HUDEP-2 (cell line): ENCODE results near the gene NECAB3.

Experiments used
- DNase-seq, 76 experiments: peaks; one replicate each; lab custom pipeline; 2025; ENCODE audit not compliant: unreplicated experiment in 76 of 76; lab: John Stamatoyannopoulos, UW

NECAB3 gene

DNA sequence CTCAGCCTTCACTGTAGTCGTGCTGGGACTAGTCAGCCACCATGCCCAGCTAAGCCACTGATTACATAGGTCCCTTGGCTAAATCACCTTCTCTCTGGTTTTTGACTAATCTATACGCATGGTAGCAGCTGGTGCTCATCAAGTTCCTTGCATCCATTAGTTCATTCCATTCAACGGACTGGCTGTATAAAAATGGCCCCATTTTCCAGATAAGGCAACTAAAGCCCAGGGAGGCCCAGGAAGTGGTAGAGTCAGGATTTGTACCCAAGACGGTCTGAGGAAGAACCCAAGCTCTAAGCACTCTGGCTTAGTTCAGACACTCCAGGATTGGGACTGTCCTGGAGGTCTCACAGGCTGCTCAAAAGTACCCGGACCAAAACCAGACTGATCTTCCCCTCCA is 7.1 kb upstream of the NECAB3 start:
- DNase-seq: no peak

DNA sequence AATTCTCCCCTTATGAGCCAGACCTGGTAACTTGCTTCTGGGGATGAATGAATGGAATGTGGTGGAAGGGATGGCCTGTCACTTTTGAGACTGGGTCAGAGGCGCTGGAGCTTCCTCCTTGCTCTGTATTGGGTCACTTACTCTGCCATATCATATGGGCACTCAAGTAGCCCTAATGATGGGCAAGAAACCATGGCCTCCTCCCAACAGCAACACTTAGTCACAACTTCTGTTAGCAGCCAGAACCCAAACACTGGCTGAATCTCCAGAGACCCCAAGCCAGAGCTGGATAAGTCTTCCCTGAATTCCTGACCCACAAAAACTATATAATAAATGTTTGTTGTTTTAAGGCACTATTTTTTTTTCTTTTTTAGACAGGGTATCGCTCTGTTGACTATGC is 6.5 kb upstream of the NECAB3 start:
- no peak for DNase-seq

DNA sequence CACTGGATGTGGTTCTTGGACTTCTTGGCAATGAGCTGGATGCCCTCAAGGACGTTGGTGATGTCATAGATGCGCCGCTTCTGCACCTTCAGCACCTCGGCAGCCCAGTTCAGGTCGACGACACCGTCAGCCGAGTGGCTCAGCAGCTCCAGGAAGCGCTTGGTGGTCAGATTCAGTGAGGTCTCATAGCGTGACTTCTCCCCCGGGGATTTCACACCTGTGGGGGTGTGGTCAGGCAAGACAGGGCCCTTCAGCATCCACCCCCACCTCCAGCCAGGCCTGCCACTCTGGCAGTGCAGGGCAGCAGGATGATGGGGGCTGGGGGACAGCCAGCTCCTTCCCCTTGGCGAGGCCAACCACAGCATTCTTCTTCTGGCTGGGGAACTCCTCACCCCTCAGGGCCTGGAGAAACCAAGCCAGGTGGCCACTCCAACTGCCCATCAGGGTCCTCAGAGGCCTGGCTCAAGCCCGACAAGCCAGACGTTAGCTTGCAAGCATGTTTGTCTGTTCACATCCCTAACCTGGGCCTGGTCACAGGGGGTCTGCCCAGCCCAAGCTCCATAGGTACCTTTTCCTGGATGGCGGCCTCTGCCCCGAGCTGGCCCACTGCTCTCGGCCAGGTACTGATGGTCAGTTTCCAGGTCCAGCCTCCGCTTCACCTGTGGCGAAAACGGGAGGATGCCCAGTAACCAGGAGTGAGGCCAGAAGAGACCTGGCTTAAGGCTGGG is 5.7 kb upstream of the NECAB3 start:
- DNase-seq: no peak

DNA sequence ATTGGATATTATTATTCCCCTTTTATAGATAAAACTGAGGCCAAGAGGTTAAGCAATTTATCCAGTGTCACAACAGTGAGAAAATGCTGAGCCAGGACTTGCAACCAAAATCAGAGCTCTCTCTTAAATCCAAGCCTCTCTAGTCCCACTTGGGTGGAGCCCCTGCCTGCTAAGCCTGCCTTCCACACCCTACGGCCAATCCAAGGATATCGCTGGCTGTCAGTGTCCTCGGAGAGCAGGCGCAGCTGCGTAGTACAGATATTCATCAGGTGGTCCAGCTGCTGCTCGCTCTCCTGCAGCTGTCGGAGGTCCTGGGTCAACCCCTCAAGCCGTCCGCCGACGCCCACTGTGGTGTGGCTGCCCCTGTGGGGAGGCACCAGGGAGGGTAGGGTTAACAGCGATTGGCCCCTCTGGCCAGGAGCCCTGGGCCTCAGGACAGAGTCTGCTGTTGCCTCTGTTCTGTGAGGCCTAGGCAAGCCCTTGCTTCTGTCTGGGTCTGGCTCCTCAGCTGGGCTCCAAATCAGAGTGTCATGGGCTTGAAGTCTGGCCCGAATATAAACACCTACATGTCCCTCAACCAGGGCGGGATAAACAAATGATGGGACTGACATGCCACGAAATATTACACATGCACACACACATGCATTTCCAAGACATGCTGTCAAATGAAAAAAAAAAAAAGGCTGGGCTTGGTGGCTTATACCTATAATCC is 3.9 kb upstream of the NECAB3 start:
- DNase-seq: no peak

DNA sequence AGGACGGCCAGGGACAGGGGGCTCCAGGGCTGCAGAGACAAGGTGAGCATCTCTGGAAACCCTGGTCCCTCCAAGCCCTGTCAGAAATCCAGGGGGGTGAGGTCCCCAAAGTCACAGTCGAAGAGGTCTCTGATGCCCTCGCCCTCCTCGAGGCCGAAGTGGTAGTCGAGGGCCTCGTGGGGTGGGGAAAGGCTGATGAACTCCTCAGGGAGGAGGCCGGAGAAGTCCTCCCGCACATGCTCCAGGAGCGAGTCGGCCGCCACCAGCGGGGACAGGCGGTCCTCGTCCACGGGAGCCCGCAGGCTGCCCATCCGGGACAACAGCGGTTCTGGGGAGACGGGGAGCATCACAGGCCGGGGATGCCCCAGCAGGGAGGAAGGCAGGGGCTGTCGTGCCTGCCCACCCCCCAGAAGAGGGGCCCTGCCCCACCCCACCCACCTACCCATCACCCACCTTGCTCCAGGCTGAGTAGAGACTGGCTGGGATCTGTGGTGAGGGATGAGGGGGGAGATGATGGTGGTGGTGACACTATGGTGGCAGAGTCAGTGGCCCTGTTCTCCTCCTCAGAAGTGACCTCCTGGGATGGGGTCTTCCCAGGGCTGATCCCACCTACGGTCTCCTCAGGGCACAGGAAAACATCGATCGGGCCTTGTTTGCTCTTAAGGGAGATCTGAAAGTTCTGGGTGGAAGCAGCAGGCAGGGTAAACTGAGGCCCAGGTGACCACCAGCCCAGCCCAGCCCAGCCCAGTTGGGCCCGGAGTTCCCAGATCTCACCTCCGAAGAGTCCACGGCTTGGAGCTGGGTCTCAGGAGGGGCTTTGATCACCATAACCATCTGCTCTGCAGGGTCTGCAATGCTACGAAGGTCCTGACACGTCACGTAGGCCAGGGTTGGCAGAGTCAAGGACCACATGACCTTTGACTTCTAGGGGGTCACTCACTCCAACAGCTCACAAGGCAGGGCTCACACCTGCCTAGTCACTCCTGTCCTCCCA is 2.7 kb upstream of the NECAB3 start:
- no peak for DNase-seq

DNA sequence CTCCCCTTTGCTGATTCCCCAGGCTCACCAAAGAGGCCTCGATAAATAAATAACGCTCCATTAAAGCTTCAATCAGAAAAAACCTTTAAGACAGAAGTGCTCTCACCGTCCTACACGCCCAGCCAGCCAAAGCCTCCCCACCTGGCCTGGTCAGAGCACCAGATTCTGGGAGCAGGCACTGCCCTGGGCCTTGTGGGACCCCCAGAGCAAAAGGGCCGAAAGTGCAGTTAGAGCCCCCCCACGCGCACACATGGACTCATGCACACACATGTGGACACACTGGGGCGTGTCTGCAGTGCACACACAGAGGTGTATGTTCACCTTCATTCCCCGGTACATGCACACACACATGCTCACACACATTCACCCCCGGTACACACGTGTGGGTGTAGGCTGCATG is 1.9 kb upstream of the NECAB3 start:
- no peak for DNase-seq

DNA sequence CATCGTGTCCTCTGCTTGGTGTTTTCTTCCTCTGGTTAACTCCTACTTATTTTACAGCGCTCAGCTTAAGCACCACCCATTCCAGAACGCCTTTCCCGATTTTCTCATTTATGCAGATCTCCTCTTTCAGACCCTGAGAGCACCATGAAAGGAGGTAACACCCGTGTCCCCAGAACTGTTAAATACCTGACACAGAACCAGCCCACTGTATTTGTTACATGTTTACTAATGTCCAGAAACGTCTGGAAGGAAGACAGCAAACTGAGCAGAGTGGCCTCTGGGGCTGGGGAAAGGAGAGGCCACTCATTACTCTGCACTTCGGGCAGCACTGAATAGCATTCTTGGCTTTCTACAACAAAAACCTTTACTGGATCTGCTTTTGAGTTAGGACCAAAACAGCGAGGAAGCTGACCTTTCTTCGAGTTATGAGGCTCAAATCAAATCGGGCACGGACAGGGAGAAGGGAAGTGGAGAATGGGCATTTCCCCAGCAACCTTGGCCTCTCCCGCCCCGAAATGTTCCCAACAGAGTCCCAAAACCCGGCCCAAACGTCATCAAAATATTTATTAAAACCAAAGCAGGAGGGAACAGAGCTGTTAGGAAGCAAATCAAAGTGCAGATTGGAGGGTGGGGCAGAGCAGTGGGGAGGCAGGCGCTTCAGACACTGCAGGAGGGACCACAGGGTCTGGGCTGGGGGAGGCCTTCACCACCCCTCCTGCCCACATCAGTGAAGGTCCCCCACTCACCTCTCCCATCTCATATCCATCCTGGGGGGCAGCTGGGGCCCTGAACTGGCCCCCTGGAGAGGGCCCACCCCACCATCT is 1.1 kb upstream of the NECAB3 start:
- DNase-seq: no peak

DNA sequence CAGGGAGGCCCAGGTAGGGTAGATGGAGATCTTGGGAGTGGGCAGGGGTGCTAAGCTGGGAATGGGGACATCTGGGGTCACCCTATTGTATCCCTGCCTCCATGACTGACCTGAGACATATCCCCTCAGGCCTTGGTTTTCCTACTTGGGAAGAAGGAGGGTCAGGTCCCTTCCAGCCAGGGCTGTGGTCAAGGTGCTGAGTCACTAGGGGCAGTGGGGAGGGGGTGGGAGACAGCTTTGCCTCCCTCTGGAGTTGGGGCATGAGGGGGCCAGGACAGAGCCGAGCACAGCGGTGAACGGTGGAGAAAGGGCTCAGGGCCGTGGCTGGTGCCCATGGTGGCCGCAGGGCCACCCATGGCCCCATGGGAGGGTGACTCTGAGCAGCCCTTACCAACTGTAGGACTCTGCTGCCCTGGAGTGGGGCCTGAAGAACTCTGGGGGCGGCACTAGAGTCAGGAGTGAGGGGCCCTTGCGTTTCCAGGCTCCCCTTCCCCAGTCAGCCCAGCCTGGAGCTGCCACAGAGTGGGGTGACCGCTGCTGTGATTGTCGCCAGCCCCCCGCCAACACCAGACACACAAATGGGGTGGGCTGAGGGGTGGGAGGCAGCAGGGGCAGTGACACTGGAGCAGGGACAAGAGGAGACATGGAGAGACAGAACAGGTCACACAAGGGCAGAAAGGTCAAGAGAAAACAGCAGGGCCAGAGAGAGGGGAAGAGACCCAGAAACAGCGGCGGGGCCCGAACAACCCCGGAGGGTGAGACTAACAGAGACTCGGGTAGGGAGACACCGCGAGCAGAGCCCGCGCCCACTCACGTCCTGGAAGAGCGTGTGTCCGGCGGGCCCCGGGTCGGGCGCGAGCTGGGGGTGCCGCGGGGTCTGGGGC is 576 bp downstream of the NECAB3 start:
- peak in 9 of 76 experiments; percentile 38 to 64 (median 48) for DNase-seq

DNA sequence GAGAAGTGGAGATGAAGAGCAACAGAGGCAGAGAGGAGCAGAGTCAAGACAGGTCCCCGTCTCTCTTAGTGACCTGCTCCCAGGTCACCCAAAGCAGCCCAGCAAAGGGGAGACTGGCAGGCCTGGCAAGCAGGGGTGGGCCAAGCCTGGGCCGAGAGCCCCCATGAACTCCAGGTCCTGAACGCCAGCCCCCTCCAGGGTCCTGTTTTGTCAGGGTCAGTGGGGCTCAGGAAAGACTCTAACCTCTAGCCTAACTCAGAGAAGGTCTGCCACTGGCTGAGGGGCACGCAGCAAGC is 1.2 kb downstream of the NECAB3 start:
- DNase-seq: no peak

DNA sequence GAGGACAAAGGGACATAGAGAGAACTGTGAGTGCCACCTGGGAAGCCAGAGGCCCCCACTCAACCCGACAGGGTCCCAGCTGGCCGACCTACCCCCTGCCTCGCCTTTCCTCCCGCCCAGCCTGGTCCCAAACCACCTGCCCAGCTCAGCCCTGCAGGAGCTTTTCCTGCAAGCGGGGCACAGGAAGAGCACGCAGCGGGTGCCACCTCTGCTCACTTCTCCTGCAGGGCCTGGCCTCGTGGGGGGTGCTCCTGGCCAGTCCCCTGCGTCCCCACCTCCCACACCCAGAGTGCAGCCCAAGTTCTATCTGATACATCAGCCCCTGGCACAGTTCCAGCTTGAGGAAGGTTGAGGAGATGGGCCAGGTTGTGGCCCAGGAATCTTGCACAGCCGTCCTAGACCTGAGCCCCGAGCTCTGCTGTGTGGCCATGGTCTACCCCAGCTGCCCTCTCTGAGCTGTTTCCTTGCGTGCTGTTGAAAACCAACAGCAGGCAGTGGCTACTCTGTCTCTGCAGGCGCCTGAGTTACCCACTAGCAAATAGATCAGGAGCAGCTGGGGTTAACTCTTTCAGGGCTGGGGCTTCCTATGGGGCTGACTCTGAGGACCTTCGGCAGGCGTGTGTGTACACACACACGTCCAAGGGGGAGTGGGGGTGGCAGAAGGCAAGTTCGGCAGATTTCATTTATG is 1.7 kb downstream of the NECAB3 start:
- DNase-seq: peak in 26 of 76 experiments; percentile 15 to 58 (median 32)

DNA sequence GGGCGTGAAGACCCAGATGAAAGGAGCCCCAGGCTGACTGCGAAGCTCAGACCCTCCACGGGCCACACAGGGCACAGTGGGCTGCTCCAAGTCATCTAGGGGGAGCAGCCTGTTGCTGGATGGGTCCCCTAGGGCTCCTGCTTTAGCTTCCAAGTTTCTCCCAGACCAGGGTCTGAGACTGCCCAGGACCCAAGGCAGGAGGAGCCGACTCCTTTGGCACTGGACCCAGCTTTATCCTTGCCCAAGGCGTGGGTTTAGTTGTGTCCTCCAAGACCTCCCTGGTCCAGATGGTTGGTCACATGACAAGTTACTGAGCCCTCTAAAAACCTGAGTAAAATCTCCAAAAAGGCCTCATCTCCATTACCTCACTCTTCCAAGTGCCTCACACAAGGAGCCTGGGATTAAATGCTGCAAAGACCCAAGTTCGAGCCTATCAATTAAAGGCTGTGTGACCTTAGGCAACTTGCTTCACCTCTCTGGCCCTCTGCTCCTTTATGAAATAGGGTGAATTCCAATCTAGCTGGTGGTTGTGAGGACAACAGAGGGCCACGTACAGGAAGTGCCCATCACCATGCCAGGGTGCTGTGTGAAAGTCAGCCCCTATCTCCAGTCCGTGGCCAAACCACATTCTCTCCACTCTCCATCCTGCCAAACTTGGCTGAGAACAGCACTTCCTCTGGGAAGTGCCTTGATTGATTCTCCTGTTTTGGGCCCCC is 2.5 kb downstream of the NECAB3 start:
- no peak for DNase-seq

DNA sequence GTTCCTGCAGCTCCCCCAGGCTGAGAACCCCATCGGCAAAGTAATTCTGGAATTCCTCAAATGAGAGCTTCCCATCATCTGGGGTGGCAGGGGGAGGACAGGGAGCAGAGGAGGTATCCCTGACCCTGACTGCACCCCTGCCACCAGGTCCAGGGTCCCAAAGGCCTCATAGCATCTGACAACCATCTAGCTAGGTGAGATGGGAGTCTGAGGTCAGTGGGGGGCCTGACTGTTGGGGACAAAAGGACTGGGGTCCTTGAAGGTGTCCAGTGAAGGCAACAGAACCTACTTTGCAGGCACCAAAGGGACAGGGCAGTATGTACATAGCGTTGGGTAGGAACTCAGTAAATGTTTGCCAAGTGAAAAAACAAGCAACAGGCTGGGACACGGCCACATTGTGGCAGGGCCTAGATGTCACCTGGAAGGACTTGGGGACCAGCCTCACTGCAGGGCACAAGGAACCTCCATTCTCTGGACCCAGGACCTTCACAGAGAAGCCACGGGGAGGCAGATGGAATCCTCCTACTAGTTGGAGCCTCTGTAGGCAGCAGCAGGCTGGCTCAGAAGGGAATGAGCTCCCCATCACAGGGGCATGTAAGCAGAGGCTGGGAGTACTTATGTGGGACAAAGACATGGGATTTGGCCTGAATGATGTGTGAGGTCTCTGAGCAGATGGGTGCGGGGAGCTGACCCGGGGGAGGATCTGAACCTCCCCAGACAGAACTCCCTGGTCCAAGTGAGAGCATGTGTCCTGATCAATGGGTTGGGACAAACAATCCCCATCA is 3.3 kb downstream of the NECAB3 start:
- no peak for DNase-seq

DNA sequence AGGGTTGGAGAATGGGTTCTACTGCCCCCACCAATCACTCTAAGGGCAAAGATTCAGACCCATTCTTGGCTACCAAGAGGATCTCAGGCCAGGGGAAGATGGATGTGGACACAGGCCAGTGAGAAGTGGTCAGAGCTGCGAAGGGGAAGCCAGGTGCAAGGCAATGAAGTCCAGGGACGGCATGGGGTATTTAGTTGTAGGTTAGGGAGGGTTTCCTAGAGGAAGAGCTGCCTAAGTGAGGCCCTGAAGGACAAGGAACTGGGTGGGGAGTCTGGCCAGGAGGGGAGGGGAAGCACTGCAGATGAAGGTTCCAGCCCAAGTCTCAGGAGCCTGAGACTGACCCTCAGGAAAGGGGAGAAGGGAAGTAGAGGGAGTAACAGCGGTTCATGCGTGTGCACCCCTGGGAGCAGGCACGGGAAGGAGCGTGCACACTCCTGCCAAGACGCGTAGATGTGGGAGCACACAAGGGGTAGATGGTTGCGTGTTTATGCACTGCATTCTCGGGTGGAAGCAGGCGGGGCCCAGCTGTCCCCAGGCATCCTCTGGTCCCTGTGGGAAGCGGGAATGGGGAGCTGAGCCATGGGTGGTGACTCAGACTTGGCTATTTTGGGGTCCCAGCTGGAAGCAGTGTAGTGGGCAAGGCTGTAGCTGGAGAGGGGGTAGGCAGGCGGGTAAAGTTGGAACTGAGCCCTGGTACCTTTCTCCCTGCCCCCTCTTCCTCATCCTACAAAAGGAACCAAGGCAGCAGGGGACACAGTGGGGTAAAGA is 4.2 kb downstream of the NECAB3 start:
- DNase-seq: no peak

DNA sequence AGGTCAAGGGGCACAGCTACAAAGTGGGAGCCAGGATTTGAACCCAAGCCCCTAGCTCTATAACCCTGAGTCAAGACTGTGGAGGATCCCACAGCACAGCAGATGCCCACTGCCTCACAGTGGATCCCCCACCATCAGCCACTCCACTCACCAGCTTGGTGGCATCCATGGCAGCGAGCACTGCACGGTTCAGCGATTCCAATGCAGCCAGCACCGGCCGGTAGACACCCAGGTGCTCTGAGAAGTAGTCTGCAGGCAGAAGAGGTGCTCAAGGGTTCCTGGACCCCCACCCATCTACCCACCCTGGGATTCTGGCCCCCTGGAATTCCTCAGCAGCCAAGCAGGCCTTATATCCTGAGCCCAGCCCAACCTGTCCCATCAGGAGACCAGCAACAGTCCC is 5.0 kb downstream of the NECAB3 start:
- DNase-seq: no peak

DNA sequence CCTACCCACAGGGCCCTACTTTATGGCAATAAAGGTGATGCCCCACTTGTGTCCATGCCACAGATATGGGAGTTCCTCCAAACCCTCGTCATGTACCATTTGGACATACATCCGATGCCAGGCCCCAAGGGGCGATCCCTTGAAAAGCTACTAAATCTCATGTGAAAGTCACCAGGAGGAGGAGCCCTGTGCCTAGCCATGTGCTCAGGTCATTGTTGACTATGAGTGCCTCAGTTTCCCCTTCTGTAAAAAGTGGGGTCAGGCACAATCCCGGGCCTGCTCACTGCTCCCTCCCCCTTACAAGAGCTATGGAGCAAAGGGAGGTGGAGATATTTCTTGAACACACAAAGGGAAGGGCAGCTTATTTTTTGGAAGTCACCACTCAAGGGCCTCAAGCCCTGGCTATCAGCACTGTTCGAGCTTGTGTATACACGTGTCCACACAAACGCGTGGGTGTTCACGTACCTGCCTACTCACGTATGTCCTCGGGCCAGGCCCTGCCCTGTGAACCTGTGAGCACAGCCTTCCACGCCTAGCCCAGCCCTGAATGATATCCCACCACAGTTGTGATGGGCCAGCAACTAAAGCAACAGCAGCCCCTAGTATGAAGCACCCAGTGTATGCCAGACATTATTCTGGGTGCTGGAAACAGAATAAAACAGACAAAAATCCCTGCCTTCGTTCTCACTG is 5.6 kb downstream of the NECAB3 start:
- no peak for DNase-seq
